Measurements from ENCODE around the gene ACLY. TPM values are rescaled to one million over a fixed set of nuclear protein-coding genes. Genes with fewer than 3 reads are reported as not detected.
"Not testable (repeated sequence)": the region's sequence is repeated elsewhere in the genome, so short reads cannot be mapped to it uniquely, and the experiment has no call there.

Gene ACLY
- total RNA-seq, 1 experiment from 2014 or later = 173 TPM

GRCh38 chr17:41880130-41880529, 38.6 kb downstream of the ACLY start:
- Histone ChIP-seq H3K4me2 (ENCODE audit: low read depth, low read length, poor library complexity, severe bottlenecking) (no peak overlapping the region), H3K9ac (ENCODE audit: low read length) (no peak overlapping the region), H3K9me2 (replicated peaks; ENCODE audit: insufficient read depth, low read length) (no peaks in the 10 kb centered on the region), H3K27me3 (ENCODE audit: low read length) (no peaks in the 10 kb centered on the region), H3K36me3 (ENCODE audit: insufficient read depth, low read length) (peaks cover 51% of the 10 kb centered on the region), H3K9me3 (ENCODE audit: low read length) (no peaks in the 10 kb centered on the region), H3K4me3 (ENCODE audit: low read length) (no peak overlapping the region), H4K20me1 (ENCODE audit: insufficient read depth, low read depth, low read length) (0 out of 2 replicates have a peak, but pooled peaks cover 4% of the 10 kb centered on the region), H2AFZ (ENCODE audit: low read length) (no peak overlapping the region), H3K79me2 (ENCODE audit: low read length) (peaks cover 14% of the 10 kb centered on the region; the same call in 1 of the 2 replicates), H3K27ac (ENCODE audit: low read length) (no peak overlapping the region), H3K4me1 (ENCODE audit: low read length) (no peaks in the 10 kb centered on the region)
- DNase-seq = no peak

GRCh38 chr17:41874293-41874670, 44.5 kb downstream of the ACLY start:
- H4K20me1 ChIP-seq (ENCODE audit: insufficient read depth, low read depth, low read length); H2AFZ ChIP-seq (ENCODE audit: low read length); H3K9me2 ChIP-seq (replicated peaks; ENCODE audit: insufficient read depth, low read length); H3K4me2 ChIP-seq (ENCODE audit: low read depth, low read length, poor library complexity, severe bottlenecking); H3K9me3 ChIP-seq (ENCODE audit: low read length); H3K4me3 ChIP-seq (ENCODE audit: low read length); H3K79me2 ChIP-seq (ENCODE audit: low read length); H3K27me3 ChIP-seq (ENCODE audit: low read length); H3K27ac ChIP-seq (ENCODE audit: low read length); DNase-seq; H3K9ac ChIP-seq (ENCODE audit: low read length); H3K4me1 ChIP-seq (ENCODE audit: low read length): not testable (repeated sequence)
- peaks cover 37% of the 10 kb centered on the region for H3K36me3 ChIP-seq (ENCODE audit: insufficient read depth, low read length)

- no peaks in the 10 kb centered on the region for H4K20me1 ChIP-seq (ENCODE audit: insufficient read depth, low read depth, low read length)
- no peak overlapping the region for H3K4me3 ChIP-seq (ENCODE audit: low read length)
- H3K9ac ChIP-seq (ENCODE audit: low read length) = no peak overlapping the region
- 0 out of 2 replicates have a peak, but pooled peaks cover 3% of the 10 kb centered on the region for H3K79me2 ChIP-seq (ENCODE audit: low read length)
- DNase-seq = no peak
- H3K36me3 ChIP-seq (ENCODE audit: insufficient read depth, low read length) = peaks cover 39% of the 10 kb centered on the region
- H3K9me2 ChIP-seq (replicated peaks; ENCODE audit: insufficient read depth, low read length) = no peaks in the 10 kb centered on the region
- H3K27ac ChIP-seq (ENCODE audit: low read length) = no peak overlapping the region
- no peaks in the 10 kb centered on the region for H3K27me3 ChIP-seq (ENCODE audit: low read length)
- no peak overlapping the region for H2AFZ ChIP-seq (ENCODE audit: low read length)
- H3K4me1 ChIP-seq (ENCODE audit: low read length) = no peaks in the 10 kb centered on the region
- H3K4me2 ChIP-seq (ENCODE audit: low read depth, low read length, poor library complexity, severe bottlenecking) = no peak overlapping the region
- no peaks in the 10 kb centered on the region for H3K9me3 ChIP-seq (ENCODE audit: low read length)
Observed at GRCh38 chr17:41873559-41874292, 45.0 kb downstream of the ACLY start.

- DNase-seq = no peak
- Histone ChIP-seq H3K27ac (ENCODE audit: low read length) (no peak overlapping the region), H3K9me2 (replicated peaks; ENCODE audit: insufficient read depth, low read length) (no peaks in the 10 kb centered on the region), H3K4me2 (ENCODE audit: low read depth, low read length, poor library complexity, severe bottlenecking) (no peak overlapping the region), H3K9ac (ENCODE audit: low read length) (no peak overlapping the region), H3K27me3 (ENCODE audit: low read length) (no peaks in the 10 kb centered on the region), H2AFZ (ENCODE audit: low read length) (no peak overlapping the region), H3K4me1 (ENCODE audit: low read length) (peaks cover 9% of the 10 kb centered on the region), H3K36me3 (ENCODE audit: insufficient read depth, low read length) (peaks cover 33% of the 10 kb centered on the region), H3K4me3 (ENCODE audit: low read length) (no peak overlapping the region), H4K20me1 (ENCODE audit: insufficient read depth, low read depth, low read length) (no peaks in the 10 kb centered on the region), H3K9me3 (ENCODE audit: low read length) (no peaks in the 10 kb centered on the region), H3K79me2 (ENCODE audit: low read length) (no peaks in the 10 kb centered on the region)
Observed at GRCh38 chr17:41871789-41872188, 47.0 kb downstream of the ACLY start.

- Histone ChIP-seq H2AFZ (ENCODE audit: low read length) (no peak overlapping the region), H3K4me1 (ENCODE audit: low read length) (peaks cover 11% of the 10 kb centered on the region), H3K4me3 (ENCODE audit: low read length) (no peak overlapping the region), H3K9ac (ENCODE audit: low read length) (no peak overlapping the region), H3K4me2 (ENCODE audit: low read depth, low read length, poor library complexity, severe bottlenecking) (no peak overlapping the region), H3K27ac (ENCODE audit: low read length) (no peak overlapping the region), H4K20me1 (ENCODE audit: insufficient read depth, low read depth, low read length) (no peaks in the 10 kb centered on the region), H3K9me2 (replicated peaks; ENCODE audit: insufficient read depth, low read length) (no peaks in the 10 kb centered on the region), H3K79me2 (ENCODE audit: low read length) (no peaks in the 10 kb centered on the region), H3K36me3 (ENCODE audit: insufficient read depth, low read length) (peaks cover 33% of the 10 kb centered on the region), H3K9me3 (ENCODE audit: low read length) (no peaks in the 10 kb centered on the region), H3K27me3 (ENCODE audit: low read length) (no peaks in the 10 kb centered on the region)
- no peak for DNase-seq
Observed at GRCh38 chr17:41870627-41871026, 48.1 kb downstream of the ACLY start.

GRCh38 chr17:41870097-41870496, 48.7 kb downstream of the ACLY start:
- Histone ChIP-seq H3K27ac (ENCODE audit: low read length) (no peak overlapping the region), H3K4me1 (ENCODE audit: low read length) (peaks cover 14% of the 10 kb centered on the region), H3K9me2 (replicated peaks; ENCODE audit: insufficient read depth, low read length) (no peaks in the 10 kb centered on the region), H2AFZ (ENCODE audit: low read length) (no peak overlapping the region), H3K27me3 (ENCODE audit: low read length) (no peaks in the 10 kb centered on the region), H3K36me3 (ENCODE audit: insufficient read depth, low read length) (peaks cover 33% of the 10 kb centered on the region), H3K4me3 (ENCODE audit: low read length) (no peak overlapping the region), H3K4me2 (ENCODE audit: low read depth, low read length, poor library complexity, severe bottlenecking) (no peak overlapping the region), H3K9me3 (ENCODE audit: low read length) (no peaks in the 10 kb centered on the region), H4K20me1 (ENCODE audit: insufficient read depth, low read depth, low read length) (no peaks in the 10 kb centered on the region), H3K79me2 (ENCODE audit: low read length) (peaks cover under 1% of the 10 kb centered on the region; the same call in 1 of the 2 replicates), H3K9ac (ENCODE audit: low read length) (no peak overlapping the region)
- DNase-seq = no peak

GRCh38 chr17:41869426-41869825, 49.3 kb downstream of the ACLY start:
- Histone ChIP-seq H4K20me1 (ENCODE audit: insufficient read depth, low read depth, low read length) (0 out of 2 replicates have a peak, but pooled peaks cover under 1% of the 10 kb centered on the region), H3K9ac (ENCODE audit: low read length) (no peak overlapping the region), H3K27ac (ENCODE audit: low read length) (no peak overlapping the region), H3K27me3 (ENCODE audit: low read length) (no peaks in the 10 kb centered on the region), H3K4me3 (ENCODE audit: low read length) (no peak overlapping the region), H3K9me2 (replicated peaks; ENCODE audit: insufficient read depth, low read length) (no peaks in the 10 kb centered on the region), H3K4me2 (ENCODE audit: low read depth, low read length, poor library complexity, severe bottlenecking) (no peak overlapping the region), H3K79me2 (ENCODE audit: low read length) (peaks cover 7% of the 10 kb centered on the region), H3K9me3 (ENCODE audit: low read length) (no peaks in the 10 kb centered on the region), H3K36me3 (ENCODE audit: insufficient read depth, low read length) (peaks cover 31% of the 10 kb centered on the region), H3K4me1 (ENCODE audit: low read length) (peaks cover 14% of the 10 kb centered on the region), H2AFZ (ENCODE audit: low read length) (no peak overlapping the region)
- no peak for DNase-seq

- DNase-seq = no peak
- no peak overlapping the region for H3K4me2 ChIP-seq (ENCODE audit: low read depth, low read length, poor library complexity, severe bottlenecking)
- H3K4me1 ChIP-seq (ENCODE audit: low read length) = peaks cover 19% of the 10 kb centered on the region
- peaks cover 29% of the 10 kb centered on the region for H3K36me3 ChIP-seq (ENCODE audit: insufficient read depth, low read length)
- no peaks in the 10 kb centered on the region for H3K9me2 ChIP-seq (replicated peaks; ENCODE audit: insufficient read depth, low read length)
- no peak overlapping the region for H3K27ac ChIP-seq (ENCODE audit: low read length)
- peaks cover 16% of the 10 kb centered on the region for H3K79me2 ChIP-seq (ENCODE audit: low read length)
- no peaks in the 10 kb centered on the region for H3K27me3 ChIP-seq (ENCODE audit: low read length)
- H3K4me3 ChIP-seq (ENCODE audit: low read length) = no peak overlapping the region
- H2AFZ ChIP-seq (ENCODE audit: low read length) = no peak overlapping the region
- no peak overlapping the region for H3K9ac ChIP-seq (ENCODE audit: low read length)
- H4K20me1 ChIP-seq (ENCODE audit: insufficient read depth, low read depth, low read length) = peaks cover 9% of the 10 kb centered on the region; the same call in 1 of the 2 replicates
- no peaks in the 10 kb centered on the region for H3K9me3 ChIP-seq (ENCODE audit: low read length)
Observed at GRCh38 chr17:41868568-41868967, 50.2 kb downstream of the ACLY start.
